Iris pigment epithelial cell (primary cell): ENCODE data around the gene CHMP5.

Source experiments
- DNase-seq: peaks from one replicate; pipeline ENCODE4 v3.0.0-alpha.2; 2011; ENCODE audit warnings: low read depth

CHMP5 gene

DNA sequence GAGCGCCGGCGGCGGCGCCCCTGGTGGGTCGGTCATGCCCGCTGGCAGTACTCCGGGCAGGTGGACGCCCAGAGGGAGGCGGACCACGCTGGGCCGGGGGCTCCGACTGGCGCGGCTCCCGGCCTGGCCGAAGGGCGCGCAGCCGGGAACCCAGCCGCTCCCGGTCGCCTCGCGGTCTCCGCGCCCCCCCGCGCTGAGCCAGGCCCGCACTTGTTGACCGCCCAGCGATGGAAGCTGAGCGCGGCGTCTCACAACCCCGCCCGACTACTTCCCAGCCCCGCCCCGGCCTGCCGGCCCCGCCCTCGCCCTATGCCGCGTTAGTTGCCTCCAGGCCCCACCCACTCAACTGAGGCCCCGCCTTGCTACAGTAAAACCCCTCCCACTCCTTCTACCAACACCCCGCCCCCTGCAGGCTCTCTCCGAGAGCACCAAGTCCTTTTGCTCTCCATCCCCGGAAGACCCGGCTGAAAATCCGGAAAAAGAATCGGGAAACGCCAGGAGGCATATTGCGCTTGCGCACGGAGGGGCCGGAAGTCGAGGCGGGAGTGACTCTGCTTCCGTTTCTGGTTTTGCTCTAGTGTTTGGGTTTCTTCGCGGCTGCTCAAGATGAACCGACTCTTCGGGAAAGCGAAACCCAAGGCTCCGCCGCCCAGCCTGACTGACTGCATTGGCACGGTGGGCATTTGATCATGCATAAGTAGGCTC, at the start of gene CHMP5, which contains the start of gene BAG1:
Gene CHMP5, plus strand, starts transcription at position 577 of the 705 bp plus-strand sequence. Its CDS starts 30 bp downstream, at position 607.
Gene BAG1, minus strand, starts transcription at position 236 of the 705 bp plus-strand sequence.
- DNase-seq, result peak; percentile 99

DNA sequence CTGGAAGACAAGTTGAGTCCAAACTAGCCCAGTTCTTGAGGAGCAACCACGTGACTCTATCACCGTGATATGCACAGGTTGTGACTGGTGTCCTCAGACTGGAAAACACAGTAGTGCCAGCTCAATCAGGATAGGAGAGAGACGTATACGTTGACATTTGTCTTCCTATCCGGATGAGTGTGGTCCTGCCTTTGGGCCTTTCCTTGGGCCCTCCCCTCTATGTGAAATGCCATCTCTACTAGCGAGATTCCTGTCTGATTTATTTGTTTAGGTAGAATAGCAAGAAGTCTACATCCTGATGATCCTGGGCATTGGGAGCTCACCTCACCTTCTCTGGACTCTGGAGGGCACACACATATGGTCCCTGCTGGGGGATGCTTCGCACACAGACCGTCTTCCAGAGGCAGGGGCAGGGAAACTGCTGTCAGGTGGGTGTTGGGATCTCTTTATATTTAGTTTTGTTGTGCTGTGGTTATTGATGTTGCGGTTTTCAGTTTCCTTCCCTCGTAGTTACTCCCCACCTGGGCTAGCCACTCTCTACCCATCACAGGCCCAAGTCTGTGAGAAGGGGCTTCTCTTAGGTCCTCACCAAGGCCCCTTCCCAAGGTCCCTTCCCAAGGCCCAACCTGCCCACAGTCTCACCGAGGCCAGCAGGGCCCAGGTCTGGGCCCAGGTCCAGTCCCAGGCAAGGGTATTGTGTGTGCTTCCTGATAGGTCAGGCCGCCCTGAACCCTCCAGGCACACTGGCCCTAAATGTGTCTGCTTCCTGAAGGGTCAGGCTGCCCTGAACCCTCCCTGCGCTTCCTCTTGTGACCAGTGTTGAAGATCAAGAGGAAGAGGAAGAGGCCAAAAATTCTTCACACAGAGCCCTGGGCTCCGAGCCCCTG, 43.9 kb upstream of the CHMP5 start:
- no peak for DNase-seq

DNA sequence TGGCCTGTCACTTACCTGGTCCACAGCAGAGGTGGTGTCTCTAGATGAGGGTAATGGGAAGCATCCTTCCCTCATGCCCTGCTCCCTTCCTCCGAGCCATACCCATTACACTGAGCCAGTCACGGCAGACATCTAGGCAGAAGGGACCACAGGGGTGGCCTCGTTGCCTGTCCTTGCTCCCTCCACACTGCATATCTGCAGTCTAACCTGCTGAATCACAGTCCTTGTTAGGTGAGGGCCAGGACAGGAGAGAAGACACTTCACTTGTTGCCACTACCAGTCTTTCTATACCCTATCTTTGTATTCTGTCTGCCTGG, 43.3 kb upstream of the CHMP5 start:
- no peak for DNase-seq

DNA sequence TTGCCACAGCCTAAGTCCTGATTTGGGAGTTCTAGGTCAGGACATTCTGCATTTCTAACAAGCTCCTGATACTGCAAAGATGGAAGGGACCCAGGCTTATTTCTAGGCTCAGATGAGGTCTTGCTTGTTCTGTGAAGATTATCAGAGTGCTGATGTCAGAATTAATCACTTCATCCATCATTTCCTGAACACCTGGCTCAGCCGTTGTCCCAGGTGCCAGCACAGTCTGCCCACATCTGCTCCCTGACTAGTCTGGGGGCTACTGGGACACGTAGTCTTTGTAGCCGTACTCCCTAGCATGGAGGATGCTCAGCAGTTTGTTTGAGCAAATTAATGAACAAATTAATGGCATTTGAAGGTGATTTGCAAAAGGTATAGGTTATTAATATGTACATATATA, 42.8 kb upstream of the CHMP5 start:
- DNase-seq, result no peak

DNA sequence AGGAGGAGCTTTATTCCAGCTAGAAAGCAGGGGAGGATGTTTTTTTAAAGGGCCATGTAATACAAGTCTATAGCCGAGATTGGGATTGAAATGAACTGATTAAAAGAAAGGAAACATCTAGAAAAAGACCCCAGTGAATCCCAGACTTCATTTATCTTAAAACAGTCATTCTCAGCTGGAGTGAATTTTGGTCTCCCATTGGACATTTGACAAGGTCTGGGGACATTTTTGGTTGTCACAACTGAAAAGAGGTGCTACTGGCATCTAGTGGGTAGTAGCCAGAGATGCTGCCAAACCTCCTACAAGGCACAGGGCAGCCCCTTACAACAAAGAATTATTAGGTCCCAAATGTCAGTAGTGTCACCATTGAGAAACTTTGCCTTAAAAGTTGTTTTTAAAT, 41.2 kb upstream of the CHMP5 start:
- DNase-seq, result no peak

DNA sequence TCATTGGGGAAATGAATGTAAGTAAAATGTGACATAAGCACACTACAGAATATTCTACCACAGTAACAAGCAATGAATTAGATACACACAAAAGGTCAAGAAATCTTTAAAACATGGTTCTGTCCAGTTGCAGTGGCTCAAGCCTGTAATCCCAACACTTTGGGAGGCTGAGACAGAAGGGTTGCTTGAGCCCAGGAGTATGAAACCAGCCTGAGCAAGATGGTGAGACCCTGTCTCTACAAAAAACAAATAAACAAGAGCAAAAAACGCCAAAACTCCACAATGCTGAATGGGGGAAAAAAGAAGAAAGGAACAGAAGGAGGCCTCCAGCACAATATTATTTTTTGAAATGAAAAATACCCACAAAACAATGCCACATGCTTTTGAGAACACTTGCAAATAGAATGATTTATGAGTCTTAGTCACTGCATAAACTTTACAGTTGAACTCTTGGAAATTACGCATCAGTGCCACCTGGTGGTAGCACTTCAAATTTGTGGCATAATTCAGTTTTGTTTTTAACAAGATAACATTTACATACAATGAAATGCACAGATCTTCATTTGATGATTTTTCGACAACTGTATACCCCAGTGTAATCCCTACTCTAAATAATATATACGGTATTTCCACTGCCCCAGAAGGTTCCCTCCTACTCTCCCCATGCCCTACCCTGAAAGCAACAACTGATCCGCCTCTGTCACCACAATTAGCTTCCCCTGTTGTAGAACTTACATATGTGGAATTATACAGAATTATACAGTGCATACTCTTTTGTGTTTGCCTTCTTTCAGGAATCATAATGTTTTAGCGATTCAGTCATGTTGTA, 39.3 kb upstream of the CHMP5 start:
- peak; percentile 70 for DNase-seq

DNA sequence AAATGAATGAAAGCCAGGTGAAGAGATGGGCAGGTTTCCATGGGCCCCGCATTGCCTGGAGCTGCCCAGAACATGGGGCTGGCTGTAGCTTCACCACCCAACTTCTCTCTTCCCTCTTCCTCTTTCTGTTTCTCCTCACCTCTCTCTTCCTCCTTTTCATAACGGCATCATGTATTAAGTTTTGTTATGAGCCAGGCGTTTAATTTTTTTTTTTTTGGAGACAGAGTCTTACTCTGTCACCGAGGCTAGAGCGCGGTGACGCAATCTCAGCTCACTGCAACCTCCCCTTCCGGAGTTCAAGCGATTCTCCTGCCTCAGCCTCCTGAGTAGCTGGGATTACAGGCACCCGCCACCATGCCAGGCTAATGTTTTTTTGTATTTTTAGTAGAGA, 37.8 kb upstream of the CHMP5 start:
- no peak for DNase-seq

DNA sequence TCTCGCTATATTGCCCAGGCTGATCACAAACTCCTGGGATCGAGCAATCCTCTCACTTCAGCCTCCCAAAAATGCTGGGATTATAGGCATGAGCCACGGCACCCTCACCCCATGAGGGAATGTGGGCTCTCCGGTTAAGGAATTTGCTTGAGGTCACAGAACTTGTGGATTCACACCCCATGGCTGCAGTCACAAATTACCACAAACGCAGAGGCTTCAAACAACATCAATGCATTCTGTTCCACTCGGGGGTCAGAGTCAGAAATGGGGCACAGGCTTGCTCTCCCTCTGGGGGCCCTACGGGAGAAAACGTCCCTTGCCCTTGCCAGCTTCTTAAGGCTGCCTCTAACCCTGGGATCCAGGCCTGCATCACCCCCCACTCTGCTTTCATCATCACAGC, 37.1 kb upstream of the CHMP5 start:
- no peak for DNase-seq

DNA sequence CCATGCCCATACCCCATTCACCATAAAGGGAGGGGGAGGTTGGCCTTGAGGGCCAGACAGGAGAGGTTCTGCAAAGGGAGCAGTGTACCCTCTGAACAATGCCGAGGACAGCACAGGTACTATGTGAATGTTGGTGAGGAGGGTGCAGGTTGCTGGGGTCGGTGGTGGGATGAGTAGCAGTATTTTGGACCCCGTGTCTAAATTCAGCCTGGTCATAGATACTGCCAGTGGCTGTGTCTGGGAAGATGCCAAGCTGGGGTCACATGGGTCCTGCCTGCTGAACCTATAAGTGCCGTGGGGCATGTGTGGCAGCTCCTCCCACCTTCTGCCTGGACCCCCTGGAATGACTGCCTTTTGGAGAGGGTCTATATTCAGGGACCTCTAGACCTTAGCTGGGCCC, 36.2 kb upstream of the CHMP5 start:
- DNase-seq, result no peak

DNA sequence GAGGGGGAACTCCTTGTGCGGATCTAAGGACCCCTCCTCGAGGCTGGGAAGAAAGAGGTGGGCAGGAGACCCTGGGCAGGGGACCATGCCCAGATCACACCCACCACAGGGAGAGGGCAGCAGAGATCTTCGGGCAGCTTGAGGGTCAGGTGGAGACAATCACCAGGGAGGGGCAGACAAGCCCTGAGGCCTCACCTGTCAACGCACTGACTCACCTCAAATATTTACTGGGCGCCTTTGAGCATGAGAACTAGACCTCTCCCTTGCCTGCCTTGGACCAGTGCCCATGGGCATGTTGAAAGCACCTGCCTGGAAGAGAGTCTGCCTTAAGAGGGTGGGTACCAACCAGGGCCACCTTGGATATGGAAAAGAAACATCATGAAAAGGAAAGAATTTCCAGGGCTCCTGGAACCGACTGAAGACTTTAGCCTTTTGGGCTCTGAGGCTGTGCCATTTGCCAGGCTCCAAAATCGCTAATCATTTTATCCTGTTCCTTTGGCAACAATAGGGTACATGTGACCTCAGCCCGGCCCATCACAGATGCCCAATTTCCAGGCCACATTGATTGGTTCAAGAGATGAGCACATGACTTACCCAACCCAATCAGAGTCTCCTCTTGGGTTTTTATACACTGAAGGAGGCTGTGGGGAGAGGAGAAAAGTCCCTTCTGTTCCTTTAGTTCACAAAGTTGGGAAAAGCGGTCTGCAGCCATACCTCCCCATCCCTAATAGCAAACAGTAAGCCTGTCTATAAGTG, 35.3 kb upstream of the CHMP5 start:
- DNase-seq, result no peak

DNA sequence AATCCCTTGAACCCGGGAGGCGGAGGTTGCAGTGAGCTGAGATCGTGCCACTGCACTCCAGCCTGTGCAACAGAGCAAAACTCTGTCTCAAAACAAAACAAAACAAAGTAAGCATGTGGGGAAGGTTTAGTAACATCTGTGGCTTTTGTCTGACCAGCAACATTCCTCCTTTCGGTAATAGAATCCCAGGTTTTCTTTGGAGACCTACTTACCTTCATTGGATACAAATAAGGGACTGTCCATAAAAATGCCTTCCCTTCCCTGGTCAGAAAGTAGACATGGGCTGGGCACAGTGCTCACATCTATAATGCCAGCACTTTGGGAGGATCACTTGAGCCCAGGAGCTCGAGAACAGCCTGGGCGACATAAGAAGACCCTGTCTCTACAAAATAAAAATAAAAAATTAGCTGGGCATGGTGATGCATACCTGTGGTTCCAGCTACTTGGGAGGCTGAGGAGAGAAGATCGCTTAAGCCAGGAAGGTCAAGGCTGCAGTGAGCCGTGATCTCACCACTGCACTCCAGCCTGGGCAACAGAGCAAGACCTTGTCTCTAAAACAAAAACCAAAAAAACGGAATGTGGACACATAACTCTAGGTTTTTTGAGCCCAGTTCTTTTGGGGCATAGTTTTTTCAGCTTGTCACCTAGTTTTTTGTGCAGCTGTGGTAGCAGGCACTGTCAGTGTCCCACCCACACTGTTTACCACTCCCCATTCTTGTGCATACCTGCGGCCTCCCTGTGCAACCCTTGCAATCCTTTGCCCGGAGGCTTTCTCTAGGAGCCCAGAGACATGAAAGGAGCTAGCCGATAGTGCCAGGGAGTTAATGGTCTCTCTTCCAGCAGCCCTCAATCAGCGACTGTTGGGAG, 33.9 kb upstream of the CHMP5 start:
- DNase-seq, result no peak

DNA sequence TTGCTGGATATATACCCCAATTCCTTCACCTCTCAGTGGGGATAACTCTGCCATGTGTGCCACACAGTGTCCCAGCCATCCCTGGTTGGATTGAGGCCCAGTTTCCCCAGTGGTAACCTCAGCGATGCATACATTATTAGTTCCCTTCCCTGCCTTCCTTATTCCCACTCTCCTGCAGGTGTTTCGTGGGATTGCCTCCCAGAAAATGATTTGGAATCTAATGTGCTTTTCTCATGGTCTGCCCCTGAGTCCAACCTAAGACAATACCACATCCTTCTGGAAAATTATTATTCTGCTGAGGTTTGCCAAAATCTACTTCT, 33.3 kb upstream of the CHMP5 start:
- DNase-seq, result no peak

DNA sequence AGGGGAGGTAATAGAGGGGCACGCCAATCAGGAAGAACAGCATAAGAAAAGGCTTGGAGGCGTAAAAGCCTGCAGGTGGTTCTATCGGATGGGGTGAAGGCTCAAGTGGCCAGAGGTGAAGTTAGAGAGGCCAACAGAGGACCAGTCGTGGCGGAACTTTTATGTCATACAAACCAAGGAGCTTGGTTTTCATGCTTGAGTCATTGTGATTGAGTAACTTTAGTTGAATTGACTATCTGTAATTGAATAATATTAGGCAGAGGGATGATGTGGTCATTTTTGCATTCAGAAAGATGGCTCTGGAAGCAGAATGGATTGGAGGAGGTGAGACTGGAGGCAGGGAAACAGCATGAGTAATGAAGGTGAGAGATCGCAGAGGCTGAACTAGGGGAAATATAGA, 32.0 kb upstream of the CHMP5 start:
- DNase-seq, result no peak

DNA sequence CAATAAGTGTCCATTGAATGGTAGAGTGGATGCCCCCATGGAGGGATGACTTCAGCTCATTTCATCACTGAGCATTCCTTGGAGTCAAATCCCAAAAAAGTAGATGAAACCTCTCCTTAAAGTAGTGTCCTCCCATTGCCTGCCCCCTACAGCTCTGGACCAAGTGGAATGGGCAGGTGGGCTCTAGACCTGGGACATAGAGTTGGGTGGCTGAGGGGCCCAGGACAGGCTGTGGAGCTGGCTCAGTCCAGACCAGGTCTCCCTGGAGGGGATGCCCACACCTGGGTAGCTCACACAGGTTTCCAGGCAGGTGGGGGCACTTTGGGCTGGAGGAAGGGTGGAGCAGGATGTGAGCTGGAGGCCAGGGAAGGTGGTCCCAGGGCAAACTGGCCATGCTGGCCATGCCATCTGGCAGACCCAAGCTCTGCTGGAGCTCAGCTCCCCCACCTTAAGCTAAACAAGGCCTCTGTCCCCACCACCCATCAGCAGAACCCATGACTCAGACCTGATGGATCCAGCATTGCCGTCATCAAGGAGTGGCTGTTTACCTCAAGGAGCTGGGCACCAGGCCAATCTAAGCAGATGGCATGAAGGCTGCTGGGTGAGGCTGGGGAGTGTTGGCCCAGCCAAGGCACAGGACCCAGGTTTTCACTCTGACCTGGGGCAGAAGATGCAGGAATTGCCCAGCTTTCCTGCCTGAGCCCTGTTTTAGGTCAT, 31.1 kb upstream of the CHMP5 start:
- peak; percentile 95 for DNase-seq

DNA sequence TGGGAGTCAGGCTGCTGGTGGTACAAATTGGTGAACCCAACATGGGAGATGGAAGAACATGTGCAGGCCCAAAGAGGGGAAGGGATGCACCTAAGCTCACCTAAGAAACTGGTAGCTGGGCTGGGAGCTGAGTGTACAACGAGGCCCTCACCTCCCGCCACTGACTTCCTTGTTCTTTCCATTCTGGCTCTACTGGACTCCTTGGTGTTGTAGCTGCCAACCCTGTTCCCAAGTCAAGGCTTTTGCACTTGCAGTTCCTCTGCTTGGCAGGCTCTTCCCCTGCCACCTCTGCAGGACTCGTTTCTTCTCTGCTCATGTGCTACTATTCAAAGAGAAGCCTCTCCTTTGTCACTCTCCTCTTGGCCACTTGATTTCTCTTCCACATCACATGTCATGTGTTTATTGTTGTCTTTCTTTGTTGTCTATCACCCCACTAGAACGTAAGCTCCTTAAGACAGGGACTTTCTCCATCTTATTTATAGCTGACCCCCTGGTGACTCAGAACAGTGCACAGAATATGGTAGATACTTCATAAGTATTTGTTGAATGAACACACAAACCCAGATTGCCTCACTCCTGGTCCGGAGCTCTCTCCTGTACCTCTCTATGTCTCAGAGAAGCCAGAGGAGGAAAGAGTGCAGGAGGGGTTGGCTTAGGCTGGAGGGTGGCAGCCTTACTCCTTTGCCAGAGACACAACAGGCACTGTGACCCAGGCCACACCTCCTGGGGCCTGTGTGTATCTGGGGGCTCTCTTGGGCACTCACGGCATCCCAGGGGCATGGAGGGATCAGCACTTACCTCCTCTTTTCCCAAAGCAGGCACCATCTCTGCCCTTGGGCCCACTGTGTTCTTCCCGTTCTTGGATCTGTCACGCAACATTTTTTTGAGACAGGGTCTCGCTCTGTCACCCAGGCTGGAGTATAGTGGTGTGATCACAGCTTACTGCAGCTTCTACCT, 30.1 kb upstream of the CHMP5 start:
- DNase-seq, result peak; percentile 76

DNA sequence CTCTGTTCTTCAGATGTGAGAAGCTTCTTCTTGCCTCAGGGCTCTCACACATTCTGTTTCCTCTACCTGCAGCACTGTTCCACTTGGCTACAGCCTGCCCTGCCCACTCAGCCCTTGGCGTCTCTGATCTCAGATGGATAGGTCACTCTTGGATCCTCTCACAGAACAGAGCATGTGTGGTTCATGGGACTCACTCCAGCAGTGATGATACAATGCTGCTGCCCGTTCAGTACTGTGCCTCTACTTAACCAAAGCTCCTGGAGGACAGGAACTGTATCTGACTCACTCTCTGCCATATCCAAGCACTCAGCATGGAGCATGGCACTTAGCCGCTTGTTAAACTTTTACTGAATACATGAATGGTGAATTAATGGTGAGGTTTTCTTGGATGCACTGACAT, 28.3 kb upstream of the CHMP5 start:
- peak; percentile 31 for DNase-seq

DNA sequence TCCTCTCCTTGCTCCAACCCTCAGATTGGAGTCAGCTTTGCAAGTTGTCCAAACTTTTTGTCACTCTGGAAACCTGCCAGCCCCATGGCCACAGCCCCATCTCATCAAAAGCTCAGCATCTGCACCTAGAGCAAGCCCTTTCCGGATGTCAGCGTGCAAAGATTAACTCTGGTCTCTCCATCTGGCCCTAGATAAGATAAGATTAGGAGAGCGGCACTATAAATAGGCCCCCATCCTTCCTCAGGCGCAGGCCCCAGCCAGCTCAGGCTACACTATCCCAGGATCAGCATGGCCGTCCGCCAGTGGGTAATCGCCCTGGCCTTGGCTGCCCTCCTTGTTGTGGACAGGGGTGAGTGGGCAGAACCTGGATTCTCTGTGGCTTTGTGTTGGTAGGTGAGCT, 24.9 kb upstream of the CHMP5 start, which contains the start of gene SPINK4:
Gene SPINK4, plus strand, starts transcription at position 247 of the 400 bp plus-strand sequence. Its CDS starts 42 bp downstream, at position 289.
- no peak for DNase-seq

DNA sequence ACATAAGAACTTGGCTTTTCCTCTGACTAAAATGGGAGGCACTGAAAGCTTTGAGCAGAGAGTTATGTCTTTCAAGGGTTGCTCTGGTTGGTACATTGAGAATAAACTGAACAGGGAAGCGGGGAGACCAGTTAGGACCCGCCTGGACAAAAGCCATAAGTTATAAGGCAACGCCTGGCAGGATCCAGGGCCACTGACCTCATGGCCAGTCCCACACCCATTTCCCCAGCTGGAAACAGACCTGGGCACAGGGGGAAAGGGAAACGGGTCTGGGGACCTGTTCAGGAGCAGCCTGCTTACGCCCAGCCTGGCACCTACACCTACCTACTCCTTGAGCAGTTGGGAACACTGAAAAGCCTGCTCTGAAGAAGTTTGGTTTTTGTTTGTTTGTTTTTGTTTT, 23.6 kb upstream of the CHMP5 start:
- no peak for DNase-seq

DNA sequence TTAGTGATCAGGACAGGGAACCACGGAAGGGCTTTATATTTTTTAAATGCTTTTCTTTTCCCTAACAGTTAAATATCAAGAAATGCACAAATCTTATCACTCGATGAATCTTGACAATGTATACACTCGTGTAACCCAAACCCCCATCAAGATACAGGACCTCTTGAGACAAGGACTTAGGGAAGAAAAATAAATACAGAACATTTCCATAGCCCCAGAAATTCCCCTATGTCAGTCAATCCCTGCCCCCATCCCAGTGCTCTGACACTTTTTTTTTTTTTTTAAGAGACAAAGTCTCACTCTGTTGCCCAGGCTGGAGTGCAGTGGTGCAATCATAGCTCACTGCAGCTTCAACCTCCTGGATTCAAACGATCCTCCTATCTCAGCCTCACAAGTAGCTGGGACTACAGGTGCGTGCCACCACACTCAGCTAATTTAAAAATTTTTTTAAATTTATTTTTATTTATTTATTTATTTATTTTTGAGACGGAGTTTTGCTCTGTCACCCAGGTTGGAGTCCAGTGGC, 22.2 kb upstream of the CHMP5 start:
- no peak for DNase-seq
